T47D (cell line): ENCODE results near the gene LHX6.

Source experiments
- DNase-seq, 2 experiments: peaks; one replicate each; pipeline versions ENCODE4 v3.0.0 to v3.0.0-alpha.2; 2011 to 2012; ENCODE audit warnings: low read depth in 1 of 2, low spot score in 1 of 2
- JUND ChIP-seq: IDR thresholded peaks from 2 replicates; pipeline ENCODE4 v1.6.1; 2012; ENCODE audit warnings: low read depth
- in situ Hi-C: cut with HindIII; loops from 2 replicates; pipeline ENCODE4 v1.10.0; 2016; ENCODE audit warnings: low sequenced_read_pairs, low pct_unique_long_range_greater_than_20kb

LHX6 gene

DNA sequence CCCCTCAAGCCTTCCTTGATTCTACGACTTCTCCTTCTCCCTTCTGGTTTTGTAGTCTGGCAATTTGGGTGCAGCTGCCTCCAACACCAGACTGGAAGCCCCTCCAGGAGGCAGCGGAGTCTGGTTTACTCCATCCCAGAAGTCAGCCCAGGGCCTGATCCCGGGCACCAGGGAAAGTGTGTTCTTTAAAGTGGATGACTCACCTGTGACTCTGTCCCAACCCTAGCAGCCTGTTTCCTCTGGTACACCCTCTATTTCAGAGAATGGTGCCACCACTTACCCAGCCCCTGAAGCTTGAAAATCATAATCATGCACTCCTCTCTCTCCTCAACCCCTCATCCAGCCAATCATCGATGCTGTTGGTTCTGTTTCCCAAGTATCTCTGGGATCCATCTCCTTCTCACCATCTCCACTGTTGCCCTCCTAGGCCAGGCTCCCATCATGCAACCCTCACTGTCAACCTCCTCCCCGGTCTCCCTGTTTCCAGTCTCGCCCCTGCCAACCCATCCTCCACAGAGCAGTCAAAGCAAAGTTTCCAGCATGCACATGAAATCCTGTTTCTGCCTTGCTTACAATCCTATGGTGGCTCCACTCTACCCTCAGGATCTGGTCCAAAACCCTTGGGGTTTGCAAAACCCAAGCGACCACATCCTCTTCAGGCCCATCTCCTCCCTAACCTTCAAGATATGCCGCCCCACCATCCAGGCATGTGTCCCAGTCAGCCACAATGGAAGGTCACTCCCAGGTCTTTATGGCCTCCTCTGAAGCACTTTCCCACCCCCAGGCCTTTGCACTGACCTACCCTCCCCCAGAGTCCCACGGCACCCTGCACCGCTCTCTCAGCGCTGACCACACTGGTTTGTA, 10.5 kb downstream of the LHX6 start:
- in situ Hi-C loops = no loop called here
- TF ChIP-seq JUND = no peak

DNA sequence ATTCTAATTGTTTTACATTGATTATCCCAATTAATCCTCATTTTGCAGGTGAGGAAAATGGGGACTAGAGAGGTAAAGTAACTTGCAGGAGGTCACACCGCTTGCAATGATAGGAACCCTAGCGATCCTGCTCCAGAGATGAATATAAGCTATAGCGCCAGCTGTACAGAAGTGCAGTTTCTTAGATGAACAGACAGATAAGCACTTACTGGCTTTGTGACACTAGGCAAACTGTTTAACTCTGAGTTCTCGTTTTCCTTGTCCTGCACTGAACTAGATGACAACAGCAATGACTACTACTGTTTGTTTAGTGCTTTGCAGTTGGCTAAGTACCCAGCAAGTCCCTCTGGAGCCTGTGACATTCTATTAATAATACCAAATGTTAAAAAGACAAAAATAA, 11.1 kb downstream of the LHX6 start:
- no peak for TF ChIP-seq JUND
- peak; percentile 76 to 86 for DNase-seq
- in situ Hi-C loops = no loop called here

More for the DNA sequence above, 10.5 kb downstream of the LHX6 start:
- no peak for DNase-seq

DNA sequence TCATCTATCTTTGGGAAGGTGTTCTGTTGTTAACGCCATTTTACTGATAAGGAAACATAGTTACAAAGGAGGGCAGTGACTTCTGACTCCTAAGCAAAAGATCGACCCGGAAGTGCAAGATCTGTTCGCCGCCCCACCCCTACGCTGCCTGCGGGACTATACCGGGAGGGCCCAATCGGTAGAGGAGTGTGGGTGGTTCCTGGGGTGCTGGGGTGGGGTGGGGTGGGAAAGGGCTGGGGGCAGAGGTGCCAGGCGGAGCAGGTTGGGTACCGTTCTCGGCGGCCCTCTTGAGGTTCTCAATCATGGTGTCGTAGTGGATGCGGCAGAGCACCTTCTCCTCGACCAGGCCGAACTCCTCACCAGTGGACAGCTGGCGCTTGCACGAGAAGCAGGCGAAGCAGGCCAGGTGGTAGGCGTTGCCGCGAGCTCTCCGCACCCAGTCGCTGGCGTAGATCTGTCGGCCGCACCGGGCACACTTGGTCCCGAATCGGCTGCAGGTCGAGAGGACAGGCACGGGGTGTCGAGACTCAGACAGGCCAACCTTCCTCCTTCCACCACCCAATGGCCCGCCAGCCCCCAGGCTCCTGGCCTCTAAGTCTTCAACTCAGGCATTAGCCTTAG, 11.8 kb downstream of the LHX6 start:
- no peak for DNase-seq
- in situ Hi-C loops = no loop called here
- TF ChIP-seq JUND = no peak

DNA sequence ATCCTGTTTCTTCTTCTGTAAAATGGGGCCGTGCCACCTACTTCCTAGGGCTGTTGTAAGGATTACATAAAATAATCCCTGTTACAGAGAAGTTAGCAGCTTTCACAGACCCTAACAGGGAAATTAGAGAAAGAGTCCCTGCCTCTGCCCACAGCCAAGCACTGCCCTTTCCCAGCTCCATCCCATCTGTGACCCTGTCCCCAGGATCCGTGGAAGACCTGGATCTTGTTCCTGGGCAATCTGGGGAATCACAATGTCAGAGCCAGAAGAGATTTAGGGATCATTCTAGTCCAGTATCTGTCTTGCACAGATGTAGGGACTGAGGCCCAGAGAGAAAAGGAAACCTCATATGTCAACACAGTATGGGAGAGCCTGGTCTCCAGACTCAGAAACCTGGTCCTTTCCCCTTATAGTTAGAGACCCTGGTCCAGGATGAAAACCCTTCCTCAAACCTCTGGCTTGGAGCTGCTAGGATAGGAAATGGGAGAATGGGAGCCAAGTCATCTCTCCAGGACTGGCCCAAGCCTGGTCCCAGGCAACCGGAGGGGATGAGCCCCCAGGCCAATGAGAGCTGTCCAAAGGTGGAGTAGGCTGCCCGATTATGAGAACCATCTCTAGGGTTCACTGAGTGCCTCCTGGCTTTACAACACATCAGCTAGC, 12.5 kb downstream of the LHX6 start:
- no peak for TF ChIP-seq JUND
- in situ Hi-C loops = no loop called here
- no peak for DNase-seq

DNA sequence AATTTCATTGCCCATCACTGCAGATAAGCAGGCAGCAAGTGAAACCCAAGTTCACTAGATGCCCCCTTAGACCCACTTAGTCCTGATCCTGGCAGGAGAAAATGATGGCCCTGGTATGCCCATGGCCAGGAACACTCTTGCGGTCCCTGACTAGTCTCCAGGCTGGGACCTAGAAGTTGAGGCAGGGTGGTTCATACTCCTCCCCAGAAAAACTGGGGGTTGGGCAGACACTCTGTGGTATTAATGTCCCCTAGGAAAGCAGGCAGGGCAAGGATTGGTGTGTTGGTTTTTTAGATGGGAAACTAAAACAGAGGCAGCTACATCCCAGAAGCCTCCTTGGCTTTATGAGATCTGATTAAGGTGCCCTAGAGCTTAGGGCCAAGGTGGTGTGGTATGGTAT, 13.1 kb downstream of the LHX6 start:
- no peak for DNase-seq
- TF ChIP-seq JUND = no peak
- in situ Hi-C loops = no loop called here

DNA sequence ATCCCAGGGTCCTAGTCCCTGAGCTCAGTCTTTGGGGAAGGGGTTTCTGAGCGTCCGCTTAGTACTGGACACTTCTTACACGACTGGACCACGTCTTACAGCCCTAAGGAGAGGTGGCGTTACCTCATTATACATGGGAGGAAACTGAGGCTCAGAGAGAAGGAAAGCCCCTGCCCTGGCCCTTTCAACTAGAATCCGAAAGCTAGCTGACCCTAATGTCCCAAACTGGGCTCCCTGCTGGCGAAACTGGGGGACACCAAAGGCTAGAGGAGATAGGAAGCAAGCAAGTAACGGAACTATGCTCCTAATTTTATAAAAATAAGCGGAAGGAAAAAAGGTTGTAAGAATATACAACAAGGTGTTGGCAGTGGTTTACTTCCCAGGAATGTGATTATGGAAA, 14.2 kb downstream of the LHX6 start:
- in situ Hi-C loops = no loop called here
- DNase-seq = no peak
- TF ChIP-seq JUND = no peak

DNA sequence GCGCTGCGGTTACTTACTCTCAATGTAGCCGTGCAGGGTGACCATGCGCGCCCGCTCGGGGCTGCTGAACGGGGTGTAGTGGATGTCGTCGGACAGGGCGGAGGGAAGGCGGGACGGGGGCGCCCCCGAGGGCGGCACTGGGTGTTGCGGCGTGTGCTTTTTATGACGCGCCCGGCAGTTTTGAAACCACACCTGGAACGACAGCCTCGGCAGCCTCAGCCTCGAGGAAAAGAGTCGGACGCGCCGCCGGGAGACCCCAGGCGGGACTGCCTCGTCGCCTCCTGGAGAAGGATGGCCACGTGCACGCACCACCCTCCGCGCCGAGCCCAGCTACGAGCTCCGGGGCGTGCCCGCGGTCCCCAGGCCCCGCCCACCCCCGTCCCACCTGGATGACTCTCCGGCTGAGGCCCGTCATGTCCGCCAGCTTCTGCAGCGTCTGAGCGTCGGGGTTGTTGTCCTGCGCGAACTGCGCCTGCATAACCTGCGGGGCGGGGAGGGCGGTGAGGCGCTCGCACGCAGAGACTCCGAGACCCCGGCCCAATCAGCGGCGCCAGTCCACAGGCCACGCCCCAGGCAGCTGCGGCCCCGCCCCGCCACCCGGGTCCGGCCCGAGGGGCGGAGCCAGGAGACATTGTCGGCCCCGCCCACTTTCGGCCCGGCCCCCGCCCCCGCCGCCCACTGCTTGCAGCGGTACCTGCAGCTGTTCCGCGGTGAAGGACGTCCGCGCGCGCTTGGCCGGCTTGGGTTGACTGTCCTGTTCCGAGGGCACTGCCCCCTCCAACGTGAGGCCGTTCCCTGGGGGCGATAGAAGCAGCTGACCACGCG, 15.0 kb downstream of the LHX6 start:
- peak; percentile 97 for DNase-seq
- TF ChIP-seq JUND = no peak

DNA sequence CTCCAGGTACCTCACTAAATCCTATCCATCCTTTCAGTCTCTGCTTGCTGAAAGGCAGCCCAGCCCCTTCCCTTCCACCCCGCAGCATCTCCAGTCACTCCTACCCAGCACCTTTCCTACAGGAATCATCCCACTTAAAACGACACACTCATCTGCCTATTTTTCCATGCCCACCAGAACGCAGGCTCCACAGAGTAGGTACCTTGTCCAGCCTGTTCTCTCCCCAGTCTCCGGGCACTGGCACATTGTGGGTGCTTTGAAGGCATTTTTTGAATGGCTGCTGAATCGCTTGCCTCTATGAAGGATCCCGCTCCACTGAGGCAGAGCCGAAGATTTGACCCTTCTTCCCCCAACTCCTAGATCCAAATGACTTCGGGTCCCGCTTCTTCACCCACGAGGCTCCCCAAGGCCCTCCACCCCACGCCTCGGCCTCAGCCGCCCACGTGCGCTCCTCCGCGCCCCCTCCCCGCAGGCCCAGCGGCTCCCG, 15.6 kb downstream of the LHX6 start:
- TF ChIP-seq JUND = no peak
- no peak for DNase-seq
- in situ Hi-C loops = no loop called here

More for the DNA sequence above, 15.0 kb downstream of the LHX6 start:
- in situ Hi-C loops = no loop called here

DNA sequence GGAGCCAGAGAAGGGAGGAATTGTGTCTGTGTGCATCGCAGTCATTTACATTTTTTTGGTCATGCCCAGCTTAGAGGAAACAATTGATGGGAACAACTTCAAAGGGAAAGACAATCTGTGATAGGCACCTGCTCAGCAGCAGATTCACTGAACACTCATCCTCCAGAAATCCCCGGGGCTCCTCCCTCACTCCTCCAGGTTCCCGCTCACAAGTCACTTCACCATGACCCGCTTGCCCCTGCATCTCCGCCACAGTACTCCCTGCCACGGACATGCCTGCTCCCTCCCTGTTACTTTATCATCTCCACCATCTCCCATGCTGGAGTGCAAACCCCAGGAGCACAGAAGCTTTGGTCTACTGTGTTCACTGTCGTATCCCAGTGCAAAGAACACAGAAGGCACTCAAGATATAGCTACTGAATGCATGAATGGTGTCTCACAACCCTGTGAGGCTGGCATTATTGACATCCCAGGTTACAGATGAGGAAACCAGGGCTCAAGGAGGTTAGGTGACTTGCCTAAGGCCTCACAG, 16.2 kb downstream of the LHX6 start:
- TF ChIP-seq JUND = no peak
- DNase-seq = no peak
- in situ Hi-C loops = no loop called here

DNA sequence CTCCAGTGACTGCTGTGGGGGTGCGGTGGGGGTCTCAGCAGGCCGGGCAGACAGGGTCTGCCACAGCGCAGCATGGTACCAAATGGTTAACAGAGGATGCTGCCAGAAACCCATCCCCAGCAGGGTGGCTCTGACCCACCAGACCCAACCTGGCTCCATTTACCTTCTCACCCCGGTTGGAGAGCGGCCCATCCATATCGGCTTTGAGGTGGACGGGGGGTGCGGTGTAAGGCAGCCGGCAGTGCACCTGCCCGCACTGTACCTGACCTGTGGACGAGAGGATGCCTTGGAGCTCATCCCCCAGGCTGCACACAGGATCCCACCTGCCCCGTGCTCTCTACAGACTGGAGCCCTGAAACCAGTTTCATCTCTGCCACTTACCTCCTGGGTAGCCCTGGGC, 19.3 kb downstream of the LHX6 start:
- DNase-seq = no peak
- no peak for TF ChIP-seq JUND
- in situ Hi-C loops = no loop called here

DNA sequence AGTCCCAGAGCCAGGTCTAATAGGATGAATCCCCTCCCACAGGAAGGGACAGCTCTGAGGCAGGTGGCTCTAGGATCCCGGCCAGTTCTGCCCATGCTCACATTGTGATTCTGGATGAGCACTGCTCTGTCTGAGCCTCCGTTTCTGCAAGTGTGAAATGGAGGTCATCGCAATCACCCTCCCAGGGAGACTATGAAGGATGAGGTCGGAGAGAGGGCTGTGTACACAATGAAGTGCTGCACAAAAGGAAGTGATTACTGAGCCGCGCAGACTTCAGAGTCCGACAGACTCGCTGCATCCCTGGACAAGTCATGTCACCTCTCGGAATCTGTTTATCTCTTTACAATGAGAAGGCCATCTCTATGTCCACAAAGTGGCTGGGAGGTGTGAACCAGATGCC, 21.7 kb downstream of the LHX6 start:
- no peak for TF ChIP-seq JUND
- DNase-seq = no peak
- in situ Hi-C loops = no loop called here

DNA sequence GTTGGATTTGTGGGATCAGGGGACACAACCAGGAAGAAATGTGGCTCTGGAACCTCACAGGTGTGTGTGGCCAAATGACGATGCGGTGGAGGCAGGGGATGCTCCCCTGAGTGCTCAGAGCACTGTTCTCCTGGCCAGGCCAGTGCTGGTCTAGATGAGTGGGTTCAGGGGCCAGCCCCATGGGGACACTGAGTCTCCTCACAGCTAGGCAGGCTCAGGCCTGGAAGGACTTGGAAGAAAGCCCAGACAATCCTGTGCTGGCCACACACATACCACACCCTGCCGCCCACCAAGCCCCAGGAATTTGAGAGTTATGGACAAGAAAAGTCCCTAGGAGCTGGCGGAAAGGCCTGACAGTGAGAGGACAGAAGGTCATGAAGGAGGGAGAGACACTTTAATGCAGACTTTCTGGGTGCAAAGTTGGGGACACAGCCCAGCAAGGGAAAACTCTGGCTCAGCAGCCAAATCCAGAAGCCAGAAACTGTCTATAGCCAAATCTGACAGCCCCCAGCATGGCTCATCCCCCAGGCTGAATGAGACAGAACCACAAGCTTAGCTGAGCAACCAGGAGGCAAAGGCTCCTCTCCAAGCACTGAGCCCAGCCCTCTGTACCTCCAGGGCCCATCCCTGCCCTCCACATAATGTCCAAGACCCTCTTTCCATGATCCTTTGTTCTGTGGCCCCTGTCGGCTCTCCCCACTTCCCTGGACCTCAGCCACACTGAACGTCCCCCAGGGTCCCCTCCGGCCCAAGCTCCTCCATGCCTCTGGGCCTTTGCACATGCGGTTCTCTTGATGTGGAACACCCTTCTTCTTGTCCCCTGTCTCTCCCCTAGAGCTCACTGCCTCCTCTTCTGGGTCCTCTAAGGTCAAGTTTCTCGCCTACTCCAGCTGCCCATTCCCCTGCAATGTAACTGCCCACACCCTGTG, 22.4 kb downstream of the LHX6 start:
- in situ Hi-C loops = no loop called here
- no peak for DNase-seq
- no peak for TF ChIP-seq JUND
